ENCODE results near the gene PID1.

PID1 gene

DNA sequence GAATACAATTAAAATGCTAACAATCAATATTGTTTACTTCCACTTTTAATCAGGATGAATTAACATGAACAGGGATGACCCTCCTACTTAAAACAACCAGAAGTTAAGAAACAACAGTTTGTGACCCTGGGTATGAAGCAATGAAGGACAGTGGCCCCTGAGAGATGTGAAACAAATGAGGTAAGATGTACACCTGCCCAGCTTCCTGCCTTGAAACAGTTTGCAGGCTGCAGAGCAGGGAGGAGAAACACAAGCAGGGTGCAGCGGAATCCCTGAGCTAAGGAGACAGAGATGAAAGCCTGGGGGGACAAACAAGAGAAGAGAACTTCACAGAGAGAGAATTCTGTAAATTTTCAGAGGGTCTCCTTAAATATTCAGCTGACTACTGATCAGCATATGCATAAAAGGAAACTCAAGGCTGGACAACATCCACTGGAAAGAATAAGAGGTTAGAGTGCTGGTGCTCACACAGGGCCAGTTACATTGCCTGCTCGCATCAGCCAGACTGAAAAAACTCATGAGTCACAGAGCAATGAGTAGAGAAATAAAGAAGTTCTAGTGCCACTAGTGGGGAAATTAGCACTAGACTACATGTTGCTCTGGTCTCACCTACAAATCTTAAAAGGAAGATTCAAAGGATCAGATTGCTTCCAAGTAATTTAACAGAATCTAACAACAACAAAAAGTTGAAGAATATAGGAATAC is 106.4 kb downstream of the PID1 start:
- no peak for DNase-seq (ENCODE audit: low spot score)

GRCh38 chr2:229163893-229164292 is 107.2 kb downstream of the PID1 start:
- no peak for DNase-seq (ENCODE audit: low spot score)

DNA sequence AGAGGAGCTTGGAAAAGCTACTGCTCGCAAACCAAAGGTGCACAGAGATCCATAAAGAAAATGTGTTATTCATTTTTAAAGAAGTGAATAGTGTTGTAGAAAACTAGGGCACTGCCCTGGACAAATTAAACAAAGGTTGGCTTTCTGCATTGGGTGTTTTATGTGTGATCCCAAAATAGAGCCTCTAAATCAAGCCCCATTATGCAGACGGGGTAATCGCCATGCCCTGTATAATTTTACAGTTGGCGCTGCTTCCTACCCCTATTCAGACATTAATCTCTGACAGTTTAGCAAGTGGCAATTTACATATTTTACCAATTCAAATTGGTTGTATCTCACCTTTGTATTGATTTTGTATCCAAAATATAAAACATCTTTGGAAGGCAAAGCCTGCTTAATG is 109.1 kb downstream of the PID1 start:
- DNase-seq (ENCODE audit: low spot score): no peak

DNA sequence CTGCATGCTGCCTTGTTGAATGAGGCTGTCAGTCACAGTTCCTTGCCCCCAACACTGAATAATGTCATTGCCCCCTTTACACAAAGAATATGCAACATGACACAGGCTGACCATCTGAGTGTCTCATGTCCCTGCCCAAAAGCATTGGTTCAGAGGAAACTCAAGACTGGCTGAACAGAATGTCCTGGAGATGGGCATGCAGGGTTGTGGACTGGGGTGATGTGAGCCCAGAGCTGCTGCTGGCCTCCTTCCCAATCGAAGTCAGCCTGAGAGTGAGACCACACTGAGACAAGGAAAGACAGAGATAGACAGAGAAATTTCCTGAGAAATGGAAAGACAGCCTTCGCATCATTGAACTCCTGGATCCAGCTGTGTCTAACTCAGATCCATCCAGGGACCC is 110.1 kb downstream of the PID1 start:
- no peak for DNase-seq (ENCODE audit: low spot score)

GRCh38 chr2:229160180-229160579 is 110.9 kb downstream of the PID1 start:
- DNase-seq (ENCODE audit: low spot score): no peak

DNA sequence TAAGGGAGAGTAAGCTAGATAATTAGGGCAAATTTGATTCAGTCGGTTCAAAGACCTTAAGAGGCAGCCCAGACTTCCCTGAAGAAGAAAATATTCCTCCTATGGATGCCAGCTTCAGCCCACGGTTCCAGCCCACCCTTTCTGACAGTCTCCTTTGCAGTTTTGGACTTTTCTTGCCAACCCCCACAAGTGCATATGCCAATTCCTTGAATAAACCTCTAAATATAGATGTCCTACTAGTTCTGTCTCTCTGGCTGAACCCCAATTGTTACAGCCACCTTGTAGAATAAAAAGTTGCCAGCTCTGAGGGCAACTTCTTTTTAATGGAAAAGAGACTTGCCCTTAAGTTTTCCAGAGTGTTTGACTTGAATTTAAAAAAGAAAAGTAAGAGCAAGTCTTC is 111.7 kb downstream of the PID1 start:
- DNase-seq (ENCODE audit: low spot score): no peak

DNA sequence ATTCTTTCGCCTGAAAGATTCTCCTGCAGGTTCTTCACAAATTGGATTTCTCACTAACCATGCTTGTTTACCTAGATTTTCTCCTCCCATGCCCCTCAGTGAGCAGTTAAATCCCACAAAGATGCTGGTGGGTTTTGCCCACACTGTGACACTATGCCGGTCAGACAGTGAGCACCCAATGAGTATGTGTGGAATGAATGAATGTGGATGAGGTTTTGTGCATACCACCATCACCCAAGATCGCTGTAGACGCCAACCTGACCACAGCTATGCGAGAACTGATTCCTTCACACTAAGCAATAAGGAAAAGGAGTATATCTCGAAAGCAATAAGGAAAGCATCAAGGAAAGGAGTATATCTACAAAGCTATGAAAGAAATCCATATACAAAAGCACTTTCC is 116.7 kb downstream of the PID1 start:
- DNase-seq (ENCODE audit: low spot score): no peak

- no peak for DNase-seq (ENCODE audit: low spot score)
Observed at GRCh38 chr2:229153951-229154350, 117.1 kb downstream of the PID1 start.

- DNase-seq (ENCODE audit: low spot score): no peak
Observed at GRCh38 chr2:229153267-229153666, 117.8 kb downstream of the PID1 start.

GRCh38 chr2:229152674-229153073 is 118.4 kb downstream of the PID1 start:
- no peak for DNase-seq (ENCODE audit: low spot score)

GRCh38 chr2:229150317-229150716 is 120.8 kb downstream of the PID1 start:
- no peak for DNase-seq (ENCODE audit: low spot score)

- no peak for DNase-seq (ENCODE audit: low spot score)
Observed at GRCh38 chr2:229141424-229142025, 129.6 kb downstream of the PID1 start.

DNA sequence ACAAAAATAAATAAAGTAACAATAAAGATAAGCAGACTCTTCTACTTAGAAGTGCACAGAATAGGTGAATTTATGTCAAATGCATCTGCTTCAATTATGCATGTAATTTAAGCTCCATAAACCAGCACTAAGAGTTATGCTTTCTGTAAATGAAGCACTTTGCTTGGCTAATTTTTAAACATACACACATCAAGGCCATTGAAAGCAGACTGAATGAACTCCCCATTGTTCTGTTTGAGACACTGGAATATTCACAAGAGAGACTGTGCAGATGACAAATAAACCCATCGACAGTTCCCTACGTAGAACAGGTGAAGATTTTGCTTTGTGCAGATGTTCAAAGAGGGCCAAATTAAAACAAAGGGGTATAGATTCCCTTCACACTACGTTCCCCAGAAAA is 133.4 kb downstream of the PID1 start:
- no peak for DNase-seq (ENCODE audit: low spot score)

- DNase-seq (ENCODE audit: low spot score): no peak
Observed at GRCh38 chr2:229137066-229137465, 134.0 kb downstream of the PID1 start.

DNA sequence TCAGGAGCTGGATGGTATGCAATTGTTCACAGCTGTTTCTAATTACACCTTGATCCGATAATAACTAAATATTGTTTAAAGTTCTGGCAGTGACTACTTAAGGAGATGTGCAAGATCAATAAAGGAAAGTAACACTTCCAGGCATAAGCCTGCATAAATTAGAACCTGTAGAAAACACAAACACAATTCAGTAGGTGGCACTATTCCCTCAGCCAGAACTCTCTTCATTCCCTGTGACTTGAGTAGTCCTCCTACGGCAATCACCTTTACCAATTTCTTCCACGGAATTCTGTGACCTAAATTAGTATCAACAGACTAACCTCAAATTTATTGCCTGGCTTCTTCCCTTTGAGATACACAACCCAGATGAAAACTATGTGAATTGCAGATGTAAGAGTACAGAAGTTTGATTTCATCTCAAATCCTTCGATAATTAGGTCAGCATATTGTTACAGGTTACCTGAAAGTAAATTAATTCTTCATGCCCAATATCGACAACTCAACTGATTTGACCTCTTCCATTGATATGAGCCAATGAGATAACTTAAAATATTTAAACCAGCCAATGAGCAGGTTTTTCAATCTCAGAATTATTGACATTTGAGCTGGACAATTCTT is 137.8 kb downstream of the PID1 start:
- no peak for DNase-seq (ENCODE audit: low spot score)

- no peak for DNase-seq (ENCODE audit: low spot score)
Observed at GRCh38 chr2:229132236-229132635, 138.9 kb downstream of the PID1 start.

DNA sequence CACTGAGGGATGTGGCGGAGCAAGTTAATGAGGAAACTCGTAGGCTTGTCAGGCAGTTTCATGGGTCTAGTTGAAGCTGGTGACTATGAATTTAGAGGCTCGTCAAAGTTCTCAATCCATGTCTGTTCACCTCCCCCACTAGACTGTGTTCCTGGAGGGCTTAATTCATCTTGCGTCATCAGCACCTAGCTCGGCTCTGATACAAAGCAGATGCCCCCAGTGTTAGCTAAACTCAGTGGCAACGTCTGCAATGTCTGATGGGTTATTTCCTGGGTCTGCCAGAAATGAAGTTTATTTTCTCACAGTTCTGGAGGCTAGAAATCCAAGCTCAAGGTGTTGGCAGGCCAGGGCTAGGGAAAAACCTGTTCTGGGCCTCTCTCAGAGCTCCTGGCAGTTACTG is 140.6 kb downstream of the PID1 start:
- no peak for DNase-seq (ENCODE audit: low spot score)

GRCh38 chr2:229129738-229130371 is 141.2 kb downstream of the PID1 start:
- no peak for DNase-seq (ENCODE audit: low spot score)

- DNase-seq (ENCODE audit: low spot score): no peak
Observed at GRCh38 chr2:229127471-229127870, 143.6 kb downstream of the PID1 start.

DNA sequence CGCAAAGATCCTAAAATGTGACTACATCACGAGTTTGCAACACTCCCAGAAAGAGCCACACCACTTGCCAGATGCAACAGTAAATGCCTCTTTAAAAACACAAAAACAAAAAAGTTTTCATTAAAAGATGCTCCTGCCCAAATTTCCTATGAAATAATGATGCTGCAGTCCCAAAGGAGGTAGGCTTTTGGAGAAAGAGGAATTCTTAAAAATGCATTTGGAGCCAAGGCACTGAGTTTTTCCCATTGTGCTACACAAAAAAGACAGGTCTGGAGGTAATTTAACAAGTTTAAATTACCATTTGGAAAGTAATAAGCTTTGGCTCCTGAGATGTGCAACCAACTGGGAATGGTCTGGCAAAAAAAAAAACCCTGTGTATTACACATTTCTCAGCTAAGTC is 145.0 kb downstream of the PID1 start:
- no peak for DNase-seq (ENCODE audit: low spot score)

DNA sequence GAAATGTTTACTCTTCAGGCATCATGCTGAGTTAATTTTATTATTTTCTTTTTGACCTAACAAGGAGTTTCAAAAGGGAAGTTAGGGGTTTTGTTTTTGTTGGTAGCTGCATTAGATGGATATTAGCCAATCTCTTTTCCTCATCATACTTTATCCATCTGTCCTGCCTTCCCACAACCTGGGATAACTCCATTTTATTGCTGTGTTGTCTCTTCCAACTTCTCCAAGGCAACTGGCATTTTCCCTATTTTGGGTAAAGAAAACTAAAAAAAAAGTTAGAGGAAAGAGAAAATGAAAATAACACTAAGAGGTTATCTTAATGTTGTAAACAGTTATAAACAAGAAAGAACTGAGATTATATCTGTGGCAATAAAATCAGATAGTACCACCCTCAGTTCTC is 147.0 kb downstream of the PID1 start:
- no peak for DNase-seq (ENCODE audit: low spot score)

DNA sequence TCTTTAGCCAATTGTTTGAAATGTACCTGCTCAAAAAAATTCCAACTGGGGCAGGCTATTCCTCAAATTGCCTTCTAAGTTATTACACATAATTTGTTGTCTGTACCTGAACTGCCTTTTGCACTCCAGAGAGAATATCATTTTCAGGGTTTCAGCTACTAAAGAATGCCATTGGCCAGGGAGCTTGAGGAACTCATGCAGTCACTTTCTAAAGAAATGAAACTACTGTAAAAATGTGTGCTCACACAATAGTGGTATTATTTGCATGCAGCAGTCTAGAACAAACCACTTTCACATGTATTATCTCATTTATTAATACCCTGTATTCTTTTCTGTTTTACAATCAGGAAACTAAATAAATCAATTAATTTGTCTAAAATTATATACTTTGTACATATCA is 152.2 kb downstream of the PID1 start:
- no peak for DNase-seq (ENCODE audit: low spot score)

DNA sequence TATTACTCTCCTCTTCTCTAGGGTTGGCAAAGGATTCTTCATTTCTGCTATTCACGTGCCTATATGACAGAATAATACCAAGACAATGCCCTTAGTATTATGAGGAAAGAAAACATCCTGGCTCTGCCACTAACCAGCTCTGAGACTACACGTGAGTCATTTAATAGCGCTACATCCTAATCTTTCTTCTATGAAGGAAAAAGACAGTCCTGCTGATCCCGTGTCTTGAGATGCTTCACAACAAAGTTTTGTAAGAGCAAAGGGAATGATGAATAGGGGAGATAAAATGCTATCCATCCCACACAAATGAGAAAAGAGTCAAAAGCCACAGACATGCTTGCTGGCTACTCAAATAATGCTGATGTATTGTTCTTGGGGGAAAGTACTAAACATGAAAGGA is 152.8 kb downstream of the PID1 start:
- DNase-seq (ENCODE audit: low spot score): no peak

Data from CD4-positive, alpha-beta T cell treated with Interleukin-15 for 4 hours (primary cell).